Neural cell (in vitro differentiated cells): ENCODE data around the gene LTBP1.
"Not testable (repeated sequence)": the region's sequence is repeated elsewhere in the genome, so short reads cannot be mapped to it uniquely, and the experiment has no call there.

Experiments used
- EP300 ChIP-seq: fragments of 450-650 bp; conservative IDR thresholded peaks from 2 replicates; pipeline ENCODE4 v1.6.1; 2014; ENCODE audit warnings: antibody characterized with exemption, mild to moderate bottlenecking, moderate library complexity; ENCODE audit not compliant: poor library complexity, severe bottlenecking
- POLR2AphosphoS5 ChIP-seq: IDR thresholded peaks from 2 replicates; pipeline ENCODE4 v1.6.1; 2012
- TAF1 ChIP-seq: IDR thresholded peaks from 2 replicates; pipeline ENCODE4 v1.6.1; 2012; ENCODE audit warnings: low read depth
- TF ChIP-seq, protein P1 (sequence below): fragments of 450-650 bp; IDR thresholded peaks from 2 replicates; pipeline ENCODE4 v1.5.1; 2014; ENCODE audit warnings: antibody characterized with exemption, mild to moderate bottlenecking, moderate library complexity; ENCODE audit not compliant: poor library complexity, severe bottlenecking

DNA sequence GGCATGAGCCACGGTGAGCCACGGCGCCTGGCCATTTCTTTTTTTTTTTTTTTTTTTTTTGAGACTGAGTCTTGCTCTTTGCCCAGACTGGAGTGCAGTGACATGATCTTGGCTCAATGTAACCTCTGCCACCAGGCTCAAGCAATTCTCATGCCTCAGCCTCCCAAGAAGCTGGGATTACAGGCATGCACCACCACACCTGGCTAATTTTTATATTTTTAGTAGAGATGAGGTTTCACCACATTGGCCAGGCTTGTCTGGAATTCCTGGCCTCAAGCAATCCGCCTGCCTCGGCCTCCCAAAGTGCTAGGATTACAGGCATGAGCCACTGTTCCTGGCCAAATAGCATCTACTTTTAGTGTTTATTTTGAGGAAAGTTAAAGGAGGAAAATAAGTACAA, 25.3 kb upstream of the LTBP1 start:
- not testable (repeated sequence) for TF ChIP-seq EP300, TAF1, POLR2AphosphoS5
- TF ChIP-seq, protein P1, sequence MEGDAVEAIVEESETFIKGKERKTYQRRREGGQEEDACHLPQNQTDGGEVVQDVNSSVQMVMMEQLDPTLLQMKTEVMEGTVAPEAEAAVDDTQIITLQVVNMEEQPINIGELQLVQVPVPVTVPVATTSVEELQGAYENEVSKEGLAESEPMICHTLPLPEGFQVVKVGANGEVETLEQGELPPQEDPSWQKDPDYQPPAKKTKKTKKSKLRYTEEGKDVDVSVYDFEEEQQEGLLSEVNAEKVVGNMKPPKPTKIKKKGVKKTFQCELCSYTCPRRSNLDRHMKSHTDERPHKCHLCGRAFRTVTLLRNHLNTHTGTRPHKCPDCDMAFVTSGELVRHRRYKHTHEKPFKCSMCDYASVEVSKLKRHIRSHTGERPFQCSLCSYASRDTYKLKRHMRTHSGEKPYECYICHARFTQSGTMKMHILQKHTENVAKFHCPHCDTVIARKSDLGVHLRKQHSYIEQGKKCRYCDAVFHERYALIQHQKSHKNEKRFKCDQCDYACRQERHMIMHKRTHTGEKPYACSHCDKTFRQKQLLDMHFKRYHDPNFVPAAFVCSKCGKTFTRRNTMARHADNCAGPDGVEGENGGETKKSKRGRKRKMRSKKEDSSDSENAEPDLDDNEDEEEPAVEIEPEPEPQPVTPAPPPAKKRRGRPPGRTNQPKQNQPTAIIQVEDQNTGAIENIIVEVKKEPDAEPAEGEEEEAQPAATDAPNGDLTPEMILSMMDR: not testable (repeated sequence)
